HL-60/S4 treated with retinoic acid at 250 ng/mL for 4 days and 3 days (cell line): ENCODE measurements around the gene SLC29A1.

ENCODE experiments used
- in situ Hi-C: fragments of 300-500 bp; cut with MboI; formaldehyde crosslinking; loops from 2 replicates; pipeline ENCODE4 v1.7.0; 2022; ENCODE audit warnings: low sequenced_read_pairs

SLC29A1 gene

DNA sequence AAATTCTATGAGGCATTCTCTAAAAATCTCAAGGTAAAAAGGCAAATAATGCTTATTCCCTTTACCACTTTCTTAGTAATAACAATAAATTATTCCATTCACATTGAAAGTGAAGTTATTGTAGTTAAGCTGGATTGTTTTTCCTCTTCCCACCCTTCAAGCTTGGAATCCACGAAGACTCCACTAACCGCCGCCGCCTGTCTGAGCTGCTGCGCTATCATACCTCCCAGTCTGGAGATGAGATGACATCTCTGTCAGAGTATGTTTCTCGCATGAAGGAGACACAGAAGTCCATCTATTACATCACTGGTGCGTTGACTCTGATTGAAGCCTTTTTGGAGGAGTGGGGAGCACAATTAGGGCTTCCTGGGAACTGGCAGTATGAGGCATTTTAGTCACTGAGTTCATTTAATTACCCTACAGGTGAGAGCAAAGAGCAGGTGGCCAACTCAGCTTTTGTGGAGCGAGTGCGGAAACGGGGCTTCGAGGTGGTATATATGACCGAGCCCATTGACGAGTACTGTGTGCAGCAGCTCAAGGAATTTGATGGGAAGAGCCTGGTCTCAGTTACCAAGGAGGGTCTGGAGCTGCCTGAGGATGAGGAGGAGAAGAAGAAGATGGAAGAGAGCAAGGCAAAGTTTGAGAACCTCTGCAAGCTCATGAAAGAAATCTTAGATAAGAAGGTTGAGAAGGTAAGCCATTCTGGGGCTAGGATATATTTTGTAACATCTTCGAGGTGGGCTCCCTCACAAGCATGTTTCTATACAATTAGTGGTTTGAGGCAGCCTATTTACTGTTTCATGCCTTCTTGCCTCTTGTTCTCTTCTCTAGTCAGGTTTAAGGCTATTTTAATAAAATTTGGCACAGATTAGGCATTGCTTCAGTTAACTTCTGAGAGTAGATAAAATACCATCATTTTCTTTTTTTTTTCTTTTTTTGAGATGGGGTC is 28.5 kb downstream of the SLC29A1 start:
- in situ Hi-C loops = no loop called here

DNA sequence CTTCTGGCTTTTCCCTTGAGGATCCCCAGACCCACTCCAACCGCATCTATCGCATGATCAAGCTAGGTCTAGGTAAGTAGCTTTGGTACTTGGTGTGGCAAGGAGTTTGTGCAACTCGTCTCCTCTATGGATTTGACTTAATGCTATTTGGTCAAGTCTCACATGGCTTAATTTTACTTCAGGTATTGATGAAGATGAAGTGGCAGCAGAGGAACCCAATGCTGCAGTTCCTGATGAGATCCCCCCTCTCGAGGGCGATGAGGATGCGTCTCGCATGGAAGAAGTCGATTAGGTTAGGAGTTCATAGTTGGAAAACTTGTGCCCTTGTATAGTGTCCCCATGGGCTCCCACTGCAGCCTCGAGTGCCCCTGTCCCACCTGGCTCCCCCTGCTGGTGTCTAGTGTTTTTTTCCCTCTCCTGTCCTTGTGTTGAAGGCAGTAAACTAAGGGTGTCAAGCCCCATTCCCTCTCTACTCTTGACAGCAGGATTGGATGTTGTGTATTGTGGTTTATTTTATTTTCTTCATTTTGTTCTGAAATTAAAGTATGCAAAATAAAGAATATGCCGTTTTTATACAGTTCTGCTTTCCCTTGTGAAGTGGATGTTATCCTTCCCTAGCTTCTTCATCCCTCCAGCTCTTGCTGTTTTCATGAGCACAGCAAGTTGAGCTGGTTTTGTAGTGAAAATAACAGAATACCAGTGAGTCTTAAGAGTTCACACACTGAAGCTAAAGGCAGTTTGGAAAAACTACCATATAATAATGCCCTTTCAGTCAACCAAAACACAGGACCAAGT is 30.1 kb downstream of the SLC29A1 start:
- in situ Hi-C loops = no loop called here

- in situ Hi-C loops = no loop called here
Measured at GRCh38 chr6:44254191-44255104, 31.1 kb downstream of the SLC29A1 start.

DNA sequence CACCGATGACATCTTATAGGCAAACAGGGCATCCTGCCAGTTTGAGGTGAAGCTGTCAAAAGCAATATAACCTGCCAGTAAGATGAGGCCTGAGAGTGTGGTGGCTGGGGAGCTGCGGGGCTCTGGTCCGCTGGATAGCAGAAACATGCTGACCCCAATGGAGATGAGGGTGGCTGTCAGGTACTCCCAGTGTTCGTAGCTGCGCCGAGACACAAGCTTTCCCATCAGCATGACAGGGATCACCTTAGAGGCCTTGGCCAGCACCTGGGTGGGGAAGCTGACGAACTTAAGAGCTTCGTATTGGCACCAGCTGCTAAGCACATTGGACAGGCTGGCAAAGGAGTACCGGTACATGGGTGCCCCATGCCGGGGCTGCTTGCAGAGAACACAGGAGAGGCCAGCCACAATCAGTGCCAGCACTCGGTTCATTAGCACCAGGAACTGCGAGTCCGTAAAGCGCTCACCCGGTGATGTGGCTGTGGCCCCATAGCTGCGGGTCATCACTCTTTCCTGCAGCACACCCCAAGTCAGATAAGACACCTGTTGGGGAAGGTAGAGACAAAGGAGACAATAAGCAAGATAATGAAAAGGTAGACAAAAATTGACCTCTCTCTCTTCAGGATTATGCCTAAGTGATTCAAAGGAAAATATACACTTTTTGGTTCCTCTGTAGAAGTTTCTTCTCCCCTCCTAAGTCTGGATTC is 31.9 kb downstream of the SLC29A1 start:
- in situ Hi-C loops = no loop called here

- in situ Hi-C loops = no loop called here
Measured at GRCh38 chr6:44255871-44256774, 32.7 kb downstream of the SLC29A1 start.

DNA sequence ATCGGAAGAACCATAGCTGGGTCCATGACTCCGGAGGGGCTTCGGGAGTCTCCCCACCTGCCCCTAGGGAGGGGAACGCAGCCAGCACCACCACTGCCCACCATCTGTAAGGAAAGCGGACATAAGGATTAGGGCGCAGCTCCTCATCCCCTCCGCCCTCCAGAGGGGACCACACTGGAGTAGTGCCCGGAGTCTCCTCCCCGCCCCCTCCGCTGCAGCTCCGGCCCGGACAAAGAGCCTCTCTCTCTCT is 33.3 kb downstream of the SLC29A1 start:
- in situ Hi-C loops = no loop called here

DNA sequence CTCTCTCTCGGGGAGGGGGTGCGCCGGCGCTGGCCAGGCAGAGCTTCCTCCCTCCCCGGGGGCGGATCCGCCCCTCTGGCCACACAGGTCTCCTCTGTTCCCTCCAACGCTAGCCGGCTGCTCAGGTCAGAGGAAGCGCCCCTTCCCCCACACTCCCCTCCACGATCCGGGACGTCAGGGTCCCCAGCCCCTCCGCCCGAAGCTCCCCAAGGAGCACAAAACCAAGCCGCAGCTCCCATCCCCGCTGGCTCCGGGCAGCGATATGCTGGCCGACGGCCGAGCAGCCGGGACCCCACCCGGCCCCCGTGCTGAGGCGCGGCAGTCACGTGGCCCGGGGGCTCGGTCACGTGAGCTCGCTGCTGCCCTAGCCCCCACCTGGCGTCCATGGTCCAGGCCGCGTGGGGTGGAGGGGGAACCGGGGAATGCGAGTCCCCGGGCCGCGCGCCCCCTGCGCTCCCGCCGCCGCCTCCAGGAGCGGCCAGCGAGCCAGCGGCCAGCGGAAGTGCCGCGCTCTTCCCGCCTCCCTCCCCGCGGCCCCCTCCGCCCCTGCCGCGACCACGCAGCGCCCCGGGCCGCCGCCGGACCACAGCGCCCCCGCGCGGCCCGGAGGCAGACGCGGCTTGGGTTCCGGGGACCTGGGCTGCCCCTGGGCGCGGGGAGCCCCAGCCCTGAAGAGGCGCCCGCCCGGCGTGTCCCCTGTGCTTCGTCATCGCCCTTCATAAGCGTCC is 33.8 kb downstream of the SLC29A1 start, which contains the start of gene SLC35B2:
SLC35B2 (minus strand) TSS at position 504 of the 728 bp plus-strand sequence; CDS start at position 386, 118 bp downstream.
- in situ Hi-C loops = no loop called here

GRCh38 chr6:44257753-44258324 is 34.4 kb downstream of the SLC29A1 start:
- in situ Hi-C loops = no loop called here

DNA sequence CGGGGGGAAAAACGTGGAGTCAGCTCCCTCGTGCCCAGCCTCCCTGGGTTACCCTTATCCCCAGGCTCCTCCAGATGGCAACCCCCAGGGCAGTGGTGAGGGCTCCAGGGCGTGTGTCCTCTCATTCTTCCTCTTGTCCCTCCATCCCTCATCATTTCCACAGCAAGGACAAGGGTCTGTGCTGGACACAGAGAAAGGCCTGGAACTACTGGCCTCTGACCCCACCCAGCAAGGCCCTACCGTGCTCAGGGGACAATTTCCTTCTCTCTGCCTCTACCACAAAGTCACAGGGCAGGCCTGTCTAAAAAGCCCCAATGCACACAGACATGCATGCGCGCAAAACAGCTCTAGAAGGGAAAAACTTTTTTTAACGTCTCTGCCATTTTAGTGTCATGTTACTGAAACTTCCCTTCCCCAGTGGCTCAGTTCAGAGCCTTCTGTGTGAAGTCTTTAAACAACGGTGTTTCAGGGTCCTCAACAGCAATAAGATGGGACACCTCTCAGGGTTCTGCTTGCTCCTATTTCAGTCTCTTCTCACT is 35.0 kb downstream of the SLC29A1 start:
- in situ Hi-C loops = no loop called here

DNA sequence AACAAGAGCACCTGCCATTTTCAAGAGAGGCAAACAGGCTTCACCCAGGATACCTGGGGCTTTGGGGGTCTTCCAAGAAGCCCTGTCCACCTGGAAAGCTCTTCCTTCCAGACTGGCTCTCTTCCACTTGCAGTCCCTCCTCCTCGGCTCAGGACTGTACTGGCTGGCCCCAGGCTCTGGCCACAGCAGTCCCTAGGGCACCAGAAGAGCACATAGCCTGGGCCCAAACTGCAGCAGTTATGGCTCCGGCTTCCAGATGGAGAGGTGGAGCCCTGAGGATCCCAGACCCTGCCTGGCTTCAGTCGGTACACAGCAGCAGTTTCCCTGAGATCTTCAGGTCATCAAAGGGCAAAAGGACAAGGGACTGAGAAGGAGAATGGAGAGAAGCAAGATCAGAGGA is 35.5 kb downstream of the SLC29A1 start:
- in situ Hi-C loops = no loop called here

GRCh38 chr6:44260011-44260410 is 36.6 kb downstream of the SLC29A1 start:
- in situ Hi-C loops = no loop called here

DNA sequence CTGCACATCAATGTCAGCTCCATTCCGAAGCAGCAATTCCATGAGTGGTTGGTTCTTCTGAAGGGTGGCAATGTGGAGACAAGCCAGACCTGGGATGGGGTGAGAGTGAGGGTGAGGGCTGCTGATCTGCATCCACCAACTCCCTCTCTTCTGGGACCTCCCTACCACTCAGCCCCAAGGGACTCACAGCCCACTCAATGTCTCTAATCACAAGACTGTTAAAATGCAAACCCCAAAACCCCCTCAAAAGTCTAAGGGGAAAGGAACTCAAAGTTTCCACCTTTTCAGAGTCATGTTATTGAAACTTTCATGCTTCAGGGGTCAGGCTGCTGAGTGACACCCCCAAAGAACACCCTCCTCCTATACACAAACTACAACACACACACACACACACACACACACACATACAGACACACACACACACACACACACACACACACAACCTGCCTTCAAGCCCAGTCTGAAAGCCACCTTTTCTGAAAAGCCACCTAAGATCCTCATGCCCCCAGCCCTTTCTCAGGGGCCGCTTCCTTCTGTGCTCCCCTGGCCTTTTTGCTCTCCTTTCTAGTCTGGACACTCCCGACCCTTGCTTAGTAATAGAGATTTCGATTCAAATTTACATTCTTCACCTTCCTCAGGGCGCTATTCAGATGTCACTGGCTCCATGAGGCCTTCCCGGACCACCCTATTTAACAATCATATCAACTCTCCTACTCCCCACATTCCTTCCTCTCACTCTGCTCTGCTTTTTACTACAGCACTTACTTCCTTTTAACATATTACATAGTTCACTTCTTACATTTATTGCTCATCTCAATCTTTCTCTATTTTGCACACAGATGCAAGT is 37.3 kb downstream of the SLC29A1 start:
- in situ Hi-C loops = no loop called here

DNA sequence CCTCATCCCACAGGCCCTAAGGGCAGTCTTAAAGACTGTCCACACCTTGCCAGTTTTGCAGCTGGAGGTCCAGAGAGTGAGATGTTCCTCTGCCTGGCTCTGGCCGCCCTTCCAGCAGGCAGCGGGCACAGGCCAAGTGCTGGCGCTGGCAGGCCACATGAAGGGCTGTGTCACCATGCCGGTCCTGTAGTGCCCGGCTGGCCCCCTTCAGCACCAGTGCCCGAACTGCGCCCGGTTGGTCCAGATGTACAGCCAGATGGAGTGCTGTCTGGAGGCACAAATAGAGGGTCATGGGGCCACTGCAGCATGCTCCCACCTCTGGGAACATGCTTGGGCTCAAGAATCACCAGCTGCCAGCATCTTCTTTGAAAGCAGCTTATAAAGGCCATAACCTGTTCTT is 38.2 kb downstream of the SLC29A1 start:
- in situ Hi-C loops = no loop called here

DNA sequence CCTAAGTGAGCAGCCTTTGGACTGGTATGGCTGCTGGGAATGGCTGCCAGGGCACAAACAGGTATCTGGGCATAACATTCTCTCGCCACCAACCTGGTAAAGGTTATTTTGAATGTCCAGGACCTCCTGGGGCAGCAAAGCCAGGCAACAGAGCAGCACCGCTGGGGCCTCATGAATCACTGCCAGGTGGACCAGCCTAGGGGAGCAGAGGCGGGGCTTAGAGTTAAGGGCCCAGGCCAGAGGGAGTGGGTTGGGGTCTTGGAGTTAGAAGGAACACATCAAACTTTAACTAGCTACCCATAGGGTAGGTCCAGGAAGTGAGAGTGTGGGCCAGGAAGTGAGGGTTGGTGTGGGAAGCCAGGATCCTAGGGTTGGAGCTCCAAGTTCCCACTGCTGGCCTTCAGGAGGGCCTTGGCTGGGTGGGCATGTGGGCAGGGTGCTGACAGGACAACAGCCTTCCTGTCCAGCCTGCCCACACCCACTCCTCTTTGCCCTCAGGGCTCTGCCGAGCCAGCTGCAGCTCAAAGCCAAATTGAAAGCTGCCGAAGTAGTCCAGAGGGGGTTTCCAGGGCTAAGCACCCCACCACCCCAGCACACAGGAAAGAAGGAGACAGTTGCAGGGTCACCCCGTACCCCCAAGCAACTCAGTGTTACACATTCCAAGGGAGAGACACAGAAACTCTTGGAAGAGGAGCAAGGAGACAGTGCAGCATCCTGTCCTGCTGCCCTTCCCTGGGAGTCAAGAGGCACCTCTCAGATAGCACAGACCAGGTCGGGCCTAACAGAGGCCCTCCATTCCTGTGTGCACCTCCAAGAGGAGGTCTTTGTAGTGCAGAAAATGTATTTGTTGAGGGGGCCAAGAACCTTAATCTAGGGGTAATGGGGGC is 39.3 kb downstream of the SLC29A1 start:
- in situ Hi-C loops = no loop called here

GRCh38 chr6:44263354-44264100 is 40.1 kb downstream of the SLC29A1 start:
- in situ Hi-C loops = no loop called here
